TTC549 (cell line): ENCODE data around the gene ARHGAP11A.

Experiments used
- FAIRE-seq: peaks from 2 replicates; lab custom pipeline; 2012; peaks lifted over from hg19 to GRCh38; lab: Jason Lieb, UNC

Gene ARHGAP11A

GRCh38 chr15:32656091-32656490 is 40.8 kb downstream of the ARHGAP11A start:
- FAIRE-seq = no peak

GRCh38 chr15:32656496-32656895 is 41.2 kb downstream of the ARHGAP11A start:
- FAIRE-seq = no peak

- no peak for FAIRE-seq
Observed at GRCh38 chr15:32657198-32657883, 42.0 kb downstream of the ARHGAP11A start.

- no peak for FAIRE-seq
Observed at GRCh38 chr15:32657941-32658340, 42.6 kb downstream of the ARHGAP11A start.

- no peak for FAIRE-seq
Observed at GRCh38 chr15:32659340-32660155, 44.2 kb downstream of the ARHGAP11A start.

GRCh38 chr15:32663671-32664070 is 48.4 kb downstream of the ARHGAP11A start:
- no peak for FAIRE-seq

GRCh38 chr15:32664796-32665195 is 49.5 kb downstream of the ARHGAP11A start:
- no peak for FAIRE-seq

- no peak for FAIRE-seq
Observed at GRCh38 chr15:32667321-32667720, 52.0 kb downstream of the ARHGAP11A start.

- FAIRE-seq = no peak
Observed at GRCh38 chr15:32668942-32669341, 53.6 kb downstream of the ARHGAP11A start.

GRCh38 chr15:32669896-32670611 is 54.8 kb downstream of the ARHGAP11A start:
- FAIRE-seq = no peak

GRCh38 chr15:32670623-32671022 is 55.3 kb downstream of the ARHGAP11A start:
- no peak for FAIRE-seq

GRCh38 chr15:32671339-32672325 is 56.3 kb downstream of the ARHGAP11A start:
- no peak for FAIRE-seq

GRCh38 chr15:32674681-32675080 is 59.4 kb downstream of the ARHGAP11A start:
- no peak for FAIRE-seq

GRCh38 chr15:32675466-32675865 is 60.2 kb downstream of the ARHGAP11A start:
- FAIRE-seq = no peak

- FAIRE-seq = no peak
Observed at GRCh38 chr15:32676169-32676568, 60.9 kb downstream of the ARHGAP11A start.

GRCh38 chr15:32677238-32677750 is 62.0 kb downstream of the ARHGAP11A start:
- FAIRE-seq = no peak

- FAIRE-seq = no peak
Observed at GRCh38 chr15:32679298-32679690, 64.0 kb downstream of the ARHGAP11A start.

GRCh38 chr15:32682569-32682968 is 67.3 kb downstream of the ARHGAP11A start:
- FAIRE-seq = no peak

- no peak for FAIRE-seq
Observed at GRCh38 chr15:32682977-32683630, 67.8 kb downstream of the ARHGAP11A start.

GRCh38 chr15:32683906-32684584 is 68.7 kb downstream of the ARHGAP11A start:
- no peak for FAIRE-seq
